ENCODE data around the gene ANO9.
"Not testable (repeated sequence)": the region's sequence is repeated elsewhere in the genome, so short reads cannot be mapped to it uniquely, and the experiment has no call there.

The ANO9 gene

DNA sequence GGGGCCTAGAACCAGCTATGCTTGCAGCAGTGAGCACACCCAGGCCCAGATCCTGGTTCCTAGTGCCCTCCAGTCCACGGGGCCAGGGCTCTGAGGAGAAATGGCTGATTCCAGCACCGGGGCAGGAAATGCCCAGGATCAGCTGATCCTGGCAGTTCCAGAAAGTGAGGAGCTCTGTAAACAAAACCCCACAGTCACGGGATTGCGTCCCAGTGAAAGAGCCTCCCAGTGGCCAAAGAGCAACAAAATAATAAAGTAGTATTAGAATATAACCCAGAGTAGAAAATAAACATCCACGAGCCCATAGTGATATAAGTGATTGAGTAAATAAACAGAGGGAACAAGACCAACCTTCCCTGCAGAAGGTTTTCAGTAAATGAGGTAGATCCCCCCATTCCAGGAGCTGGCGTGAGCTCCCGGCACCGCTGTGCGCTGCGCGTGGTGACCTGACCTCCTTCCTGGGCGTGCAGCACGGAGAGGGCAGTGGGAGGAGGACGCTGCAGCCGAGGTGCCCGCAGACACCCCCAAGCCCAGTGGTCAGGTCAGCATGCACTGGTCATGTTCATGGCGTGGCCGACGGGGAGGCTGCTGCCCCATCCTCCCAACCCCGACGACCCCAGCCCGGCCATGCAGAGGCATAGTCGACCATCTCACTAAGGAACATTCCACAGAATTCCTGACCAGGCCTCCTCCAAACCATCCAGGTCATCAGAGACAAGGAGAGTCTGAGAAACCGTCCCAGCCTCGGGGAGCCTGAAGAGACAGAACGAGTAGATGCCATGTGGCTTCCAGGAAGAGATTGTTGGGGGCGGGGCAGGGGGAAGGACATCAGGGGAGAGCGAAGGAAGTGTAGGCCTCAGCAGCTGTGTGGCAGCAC is 28.1 kb upstream of the ANO9 start:
- Histone ChIP-seq H3K9me3 (ENCODE audit: control insufficient read depth, low read depth, low read length) (no peaks in the 10 kb centered on the region), H3K27ac (ENCODE audit: low read length) (no peak overlapping the region), H3K9ac (ENCODE audit: low read length) (no peak overlapping the region), H3K36me3 (ENCODE audit: control insufficient read depth, low read depth, low read length) (no peaks in the 10 kb centered on the region), H3K27me3 (ENCODE audit: control insufficient read depth, insufficient read depth, low read length) (no peaks in the 10 kb centered on the region), H3K4me3 (ENCODE audit: low read length) (no peak overlapping the region), H3K4me1 (ENCODE audit: control insufficient read depth, low read depth, low read length) (no peaks in the 10 kb centered on the region)

DNA sequence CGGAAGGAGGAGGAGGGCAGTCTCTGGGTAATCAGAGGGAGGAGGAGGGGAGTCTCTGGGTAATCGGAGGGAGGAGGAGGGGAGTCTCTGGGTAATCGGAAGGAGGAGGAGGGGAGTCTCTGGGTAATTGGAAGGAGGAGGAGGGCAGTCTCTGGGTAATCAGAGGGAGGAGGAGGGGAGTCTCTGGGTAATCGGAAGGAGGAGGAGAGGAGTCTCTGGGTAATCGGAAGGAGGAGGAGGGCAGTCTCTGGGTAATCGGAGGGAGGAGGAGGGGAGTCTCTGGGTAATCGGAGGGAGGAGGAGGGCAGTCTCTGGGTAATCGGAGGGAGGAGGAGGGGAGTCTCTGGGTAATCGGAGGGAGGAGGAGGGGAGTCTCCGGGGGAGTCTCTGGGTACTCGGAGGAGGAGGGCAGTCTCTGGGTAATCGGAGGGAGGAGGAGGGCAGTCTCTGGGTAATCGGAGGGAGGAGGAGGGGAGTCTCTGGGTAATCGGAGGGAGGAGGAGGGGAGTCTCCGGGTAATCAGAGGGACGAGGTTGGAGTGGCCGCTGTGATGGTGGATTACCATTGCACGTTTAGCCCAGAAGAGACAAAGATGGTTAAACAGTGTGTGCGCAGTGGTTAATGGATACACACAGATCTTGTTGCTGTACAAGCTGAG is 27.3 kb upstream of the ANO9 start:
- not testable (repeated sequence) for H3K4me1 ChIP-seq (ENCODE audit: control insufficient read depth, low read depth, low read length); H3K4me3 ChIP-seq (ENCODE audit: low read length); H3K9ac ChIP-seq (ENCODE audit: low read length); H3K27ac ChIP-seq (ENCODE audit: low read length); H3K27me3 ChIP-seq (ENCODE audit: control insufficient read depth, insufficient read depth, low read length); H3K36me3 ChIP-seq (ENCODE audit: control insufficient read depth, low read depth, low read length); H3K9me3 ChIP-seq (ENCODE audit: control insufficient read depth, low read depth, low read length)

GRCh38 chr11:468493-468892 is 26.7 kb upstream of the ANO9 start:
- no peaks in the 10 kb centered on the region for H3K36me3 ChIP-seq (ENCODE audit: control insufficient read depth, low read depth, low read length)
- H3K9me3 ChIP-seq (ENCODE audit: control insufficient read depth, low read depth, low read length): no peaks in the 10 kb centered on the region
- H3K27me3 ChIP-seq (ENCODE audit: control insufficient read depth, insufficient read depth, low read length): no peaks in the 10 kb centered on the region
- H3K27ac ChIP-seq (ENCODE audit: low read length): no peak overlapping the region
- no peak overlapping the region for H3K9ac ChIP-seq (ENCODE audit: low read length)
- H3K4me1 ChIP-seq (ENCODE audit: control insufficient read depth, low read depth, low read length): no peaks in the 10 kb centered on the region
- no peak overlapping the region for H3K4me3 ChIP-seq (ENCODE audit: low read length)

GRCh38 chr11:468036-468435 is 26.2 kb upstream of the ANO9 start:
- H3K27me3 ChIP-seq (ENCODE audit: control insufficient read depth, insufficient read depth, low read length): no peaks in the 10 kb centered on the region
- H3K27ac ChIP-seq (ENCODE audit: low read length): no peak overlapping the region
- no peak overlapping the region for H3K9ac ChIP-seq (ENCODE audit: low read length)
- H3K4me1 ChIP-seq (ENCODE audit: control insufficient read depth, low read depth, low read length): no peaks in the 10 kb centered on the region
- no peaks in the 10 kb centered on the region for H3K36me3 ChIP-seq (ENCODE audit: control insufficient read depth, low read depth, low read length)
- no peaks in the 10 kb centered on the region for H3K9me3 ChIP-seq (ENCODE audit: control insufficient read depth, low read depth, low read length)
- H3K4me3 ChIP-seq (ENCODE audit: low read length): no peak overlapping the region

- Histone ChIP-seq H3K9me3 (ENCODE audit: control insufficient read depth, low read depth, low read length) (no peaks in the 10 kb centered on the region), H3K36me3 (ENCODE audit: control insufficient read depth, low read depth, low read length) (peaks cover 5% of the 10 kb centered on the region), H3K9ac (ENCODE audit: low read length) (no peak overlapping the region), H3K4me3 (ENCODE audit: low read length) (no peak overlapping the region), H3K4me1 (ENCODE audit: control insufficient read depth, low read depth, low read length) (no peaks in the 10 kb centered on the region), H3K27me3 (ENCODE audit: control insufficient read depth, insufficient read depth, low read length) (no peaks in the 10 kb centered on the region), H3K27ac (ENCODE audit: low read length) (no peak overlapping the region)
Observed at GRCh38 chr11:465896-466530, 24.2 kb upstream of the ANO9 start.

- no peaks in the 10 kb centered on the region for H3K9me3 ChIP-seq (ENCODE audit: control insufficient read depth, low read depth, low read length)
- no peak overlapping the region for H3K4me3 ChIP-seq (ENCODE audit: low read length)
- no peak overlapping the region for H3K27ac ChIP-seq (ENCODE audit: low read length)
- no peaks in the 10 kb centered on the region for H3K27me3 ChIP-seq (ENCODE audit: control insufficient read depth, insufficient read depth, low read length)
- H3K4me1 ChIP-seq (ENCODE audit: control insufficient read depth, low read depth, low read length): no peaks in the 10 kb centered on the region
- H3K9ac ChIP-seq (ENCODE audit: low read length): no peak overlapping the region
- H3K36me3 ChIP-seq (ENCODE audit: control insufficient read depth, low read depth, low read length): peaks cover 8% of the 10 kb centered on the region
Observed at GRCh38 chr11:464316-464715, 22.5 kb upstream of the ANO9 start.

DNA sequence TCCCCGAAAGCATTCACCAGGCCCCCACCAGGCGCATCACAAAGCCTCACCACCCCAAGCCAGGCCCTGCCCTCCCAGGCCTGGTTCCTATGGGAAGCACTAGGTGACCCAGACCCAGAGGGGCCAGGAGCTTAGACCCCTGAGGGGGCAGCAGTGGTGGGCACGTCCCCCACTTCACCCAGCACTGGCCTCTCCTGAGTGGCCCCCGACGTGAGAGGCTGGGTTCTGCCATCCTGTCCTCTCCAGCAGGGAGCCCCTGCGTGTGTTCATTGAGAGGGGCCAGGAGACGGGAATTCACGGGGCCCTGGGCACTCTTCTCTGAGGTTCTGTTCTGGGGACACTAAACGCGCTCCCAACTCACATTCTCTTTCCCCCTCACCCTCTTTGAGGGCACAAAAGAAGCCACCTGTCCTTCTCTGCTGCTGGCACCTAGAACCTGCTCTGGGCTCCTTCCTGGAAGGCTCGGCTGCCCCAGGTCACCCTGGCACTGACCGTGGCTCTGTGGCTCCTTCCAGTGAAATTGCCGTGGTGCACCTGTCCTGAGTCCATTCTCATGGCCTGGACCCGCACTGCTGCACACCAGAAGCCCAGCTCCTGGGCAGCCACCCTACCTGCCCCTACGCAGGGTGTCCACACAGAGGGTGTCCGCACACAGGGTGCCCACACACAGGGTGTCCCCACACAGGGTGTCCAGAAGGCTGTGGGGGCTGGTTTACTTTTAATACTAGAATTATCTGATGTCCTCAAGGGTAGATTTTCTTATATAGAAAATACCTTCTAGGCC is 20.5 kb upstream of the ANO9 start:
- Histone ChIP-seq H3K36me3 (ENCODE audit: control insufficient read depth, low read depth, low read length) (peaks cover 8% of the 10 kb centered on the region), H3K4me3 (ENCODE audit: low read length) (no peak overlapping the region), H3K27ac (ENCODE audit: low read length) (no peak overlapping the region), H3K4me1 (ENCODE audit: control insufficient read depth, low read depth, low read length) (no peaks in the 10 kb centered on the region), H3K27me3 (ENCODE audit: control insufficient read depth, insufficient read depth, low read length) (no peaks in the 10 kb centered on the region), H3K9me3 (ENCODE audit: control insufficient read depth, low read depth, low read length) (no peaks in the 10 kb centered on the region), H3K9ac (ENCODE audit: low read length) (no peak overlapping the region)

GRCh38 chr11:461626-462025 is 19.8 kb upstream of the ANO9 start:
- no peak overlapping the region for H3K9ac ChIP-seq (ENCODE audit: low read length)
- H3K4me3 ChIP-seq (ENCODE audit: low read length): no peak overlapping the region
- no peaks in the 10 kb centered on the region for H3K4me1 ChIP-seq (ENCODE audit: control insufficient read depth, low read depth, low read length)
- H3K36me3 ChIP-seq (ENCODE audit: control insufficient read depth, low read depth, low read length): peaks cover 8% of the 10 kb centered on the region
- H3K9me3 ChIP-seq (ENCODE audit: control insufficient read depth, low read depth, low read length): no peaks in the 10 kb centered on the region
- H3K27me3 ChIP-seq (ENCODE audit: control insufficient read depth, insufficient read depth, low read length): no peaks in the 10 kb centered on the region
- no peak overlapping the region for H3K27ac ChIP-seq (ENCODE audit: low read length)

GRCh38 chr11:460331-461199 is 18.8 kb upstream of the ANO9 start:
- Histone ChIP-seq H3K9ac (ENCODE audit: low read length) (no peak overlapping the region), H3K9me3 (ENCODE audit: control insufficient read depth, low read depth, low read length) (no peaks in the 10 kb centered on the region), H3K4me1 (ENCODE audit: control insufficient read depth, low read depth, low read length) (no peaks in the 10 kb centered on the region), H3K36me3 (ENCODE audit: control insufficient read depth, low read depth, low read length) (peaks cover 8% of the 10 kb centered on the region), H3K27me3 (ENCODE audit: control insufficient read depth, insufficient read depth, low read length) (no peaks in the 10 kb centered on the region), H3K4me3 (ENCODE audit: low read length) (no peak overlapping the region), H3K27ac (ENCODE audit: low read length) (no peak overlapping the region)

GRCh38 chr11:459511-460220 is 17.9 kb upstream of the ANO9 start:
- Histone ChIP-seq H3K4me3 (ENCODE audit: low read length) (no peak overlapping the region), H3K4me1 (ENCODE audit: control insufficient read depth, low read depth, low read length) (no peaks in the 10 kb centered on the region), H3K27me3 (ENCODE audit: control insufficient read depth, insufficient read depth, low read length) (no peaks in the 10 kb centered on the region), H3K36me3 (ENCODE audit: control insufficient read depth, low read depth, low read length) (peaks cover 8% of the 10 kb centered on the region), H3K9me3 (ENCODE audit: control insufficient read depth, low read depth, low read length) (no peaks in the 10 kb centered on the region), H3K9ac (ENCODE audit: low read length) (no peak overlapping the region), H3K27ac (ENCODE audit: low read length) (no peak overlapping the region)
